Lung microvascular endothelial cell (primary cell): Measurements from ENCODE around the gene FHL2. TPM values are rescaled to one million over a fixed set of nuclear protein-coding genes. Genes with fewer than 3 reads are reported as not detected.

Experiments used
- DNase-seq, 2 donors: peaks; one replicate each; pipeline versions ENCODE4 v3.0.0 to v3.0.0-alpha.2; 2010; ENCODE audit warnings: low read depth in 2 of 2
- total RNA-seq: library from RNA; depleted of rRNA; stranded (reverse); fragments of >200 nt; gene quantifications from 2 replicates; pipeline ENCODE4 v1.2.1, GENCODE V29; 2014

FHL2 gene
- total RNA-seq, 1 donor from 2014 or later = 32.9 TPM

DNA sequence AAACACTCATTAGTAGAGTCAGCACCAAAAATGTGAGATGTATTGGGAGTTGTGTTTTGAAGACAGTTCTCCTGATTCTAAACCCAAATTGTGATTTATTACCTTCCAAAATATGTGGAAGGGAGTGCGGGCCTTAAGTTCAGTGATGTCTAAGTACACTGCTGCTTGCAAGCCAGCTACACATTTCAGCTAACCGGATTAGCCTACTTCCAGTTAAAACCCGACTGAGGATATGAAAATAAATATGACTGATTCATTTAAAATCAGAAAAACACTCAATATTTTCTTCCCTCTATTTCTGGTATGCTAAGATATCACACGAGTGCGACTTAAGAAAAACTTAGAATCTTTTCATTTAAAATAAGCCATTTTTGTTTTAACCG is 907 bp downstream of the FHL2 start:
- DNase-seq = peak in 1 of 2 donors; percentile 43

GRCh38 chr2:105397025-105397722 is 1.7 kb downstream of the FHL2 start:
- DNase-seq = peak in 1 of 2 donors; percentile 24

- peak in 1 of 2 donors; percentile 96 for DNase-seq
These were observed 2.4 kb downstream of the FHL2 start for GRCh38 chr2:105396254-105397024.

DNA sequence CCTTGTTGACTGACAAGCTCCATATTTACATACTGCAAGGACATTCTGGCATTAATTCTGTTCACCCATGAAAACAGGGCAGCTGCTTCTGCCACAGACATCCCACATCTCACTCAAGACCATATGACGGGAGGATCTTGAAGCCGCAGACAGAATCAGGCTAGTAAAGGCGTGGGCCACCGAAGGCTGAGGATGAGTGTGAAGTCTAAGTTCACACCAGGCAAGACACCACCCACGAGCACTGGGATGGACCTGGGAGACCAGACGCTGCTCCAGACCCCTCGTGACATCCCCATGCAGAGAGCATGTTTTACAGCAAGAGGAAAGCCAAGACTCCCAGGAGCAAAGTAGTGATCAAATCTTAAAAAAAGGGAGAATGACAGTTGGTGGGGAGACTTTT is 3.2 kb downstream of the FHL2 start:
- no peak for DNase-seq

GRCh38 chr2:105394951-105395611 is 3.8 kb downstream of the FHL2 start:
- DNase-seq = no peak

DNA sequence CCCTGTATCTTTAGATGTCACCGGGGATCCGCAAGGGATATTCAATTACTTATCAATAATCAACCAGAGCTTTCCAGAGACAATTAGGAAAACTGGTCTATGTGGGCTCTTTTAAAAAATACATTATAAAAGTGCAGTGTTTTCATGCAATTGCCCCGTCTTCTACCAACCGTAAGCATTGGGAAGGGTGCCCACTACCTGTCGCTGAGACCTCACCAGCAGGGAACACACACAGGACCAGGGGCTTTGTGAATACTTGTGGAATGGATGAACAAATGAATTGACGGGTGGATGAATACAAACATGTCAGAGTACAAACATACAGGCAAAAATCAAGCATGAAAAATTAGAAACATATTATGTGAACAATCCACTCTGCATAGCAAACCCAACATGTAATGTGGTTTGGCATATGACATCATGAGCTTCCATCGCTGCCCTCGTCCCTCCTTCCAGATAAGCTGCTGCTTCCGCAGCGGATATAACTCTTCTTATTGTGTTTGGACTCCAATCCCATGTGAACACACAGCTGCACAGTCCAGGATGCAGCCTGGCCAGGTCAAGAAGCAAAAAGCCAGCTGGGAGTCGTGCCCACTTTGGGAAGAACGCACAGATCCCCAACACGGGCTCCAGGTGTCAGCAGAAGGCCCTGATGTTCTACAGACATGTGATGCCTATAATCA is 5.3 kb downstream of the FHL2 start:
- peak; percentile 61 to 92 for DNase-seq

DNA sequence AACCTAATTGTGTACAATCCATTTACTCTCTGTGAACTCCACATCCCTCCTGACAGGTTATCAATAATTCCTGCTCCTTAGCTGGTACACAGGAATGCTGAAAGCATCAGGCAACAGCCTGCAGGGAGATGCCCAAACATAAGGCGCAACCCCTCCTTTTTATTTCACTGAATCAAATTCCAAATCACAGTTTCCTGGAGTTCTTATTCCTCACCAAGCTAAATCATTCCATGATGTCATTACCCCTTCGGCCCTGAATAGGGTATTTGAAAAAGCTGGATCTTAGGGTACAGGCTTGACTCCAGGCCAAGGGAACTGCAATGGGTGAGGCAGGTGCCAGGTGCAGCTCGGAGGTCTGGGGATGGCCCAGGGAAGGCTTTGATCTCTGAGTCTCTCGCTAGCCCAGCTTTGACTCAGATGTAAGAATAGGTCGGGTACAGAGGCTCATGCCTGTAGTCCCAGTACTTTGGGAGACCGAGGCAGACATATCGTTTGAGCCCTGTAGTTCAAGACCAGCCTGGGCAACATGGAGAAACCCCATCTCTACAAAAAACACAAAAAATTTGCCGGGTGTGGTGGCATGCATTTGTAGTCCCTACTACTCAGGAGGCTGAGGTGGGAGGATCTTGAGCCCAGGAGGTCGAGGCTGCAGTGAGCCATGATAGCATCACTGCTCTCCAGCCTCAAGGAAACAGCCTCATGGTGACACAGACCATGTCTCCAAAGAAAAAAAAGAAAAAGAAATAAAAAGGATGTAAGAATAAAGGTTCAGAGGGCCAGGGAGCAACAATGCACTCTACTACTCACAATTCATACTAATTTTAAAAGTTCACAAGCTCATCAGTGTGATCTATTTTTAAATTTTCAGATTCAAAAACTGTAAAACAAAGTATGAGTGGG is 6.8 kb downstream of the FHL2 start:
- no peak for DNase-seq

DNA sequence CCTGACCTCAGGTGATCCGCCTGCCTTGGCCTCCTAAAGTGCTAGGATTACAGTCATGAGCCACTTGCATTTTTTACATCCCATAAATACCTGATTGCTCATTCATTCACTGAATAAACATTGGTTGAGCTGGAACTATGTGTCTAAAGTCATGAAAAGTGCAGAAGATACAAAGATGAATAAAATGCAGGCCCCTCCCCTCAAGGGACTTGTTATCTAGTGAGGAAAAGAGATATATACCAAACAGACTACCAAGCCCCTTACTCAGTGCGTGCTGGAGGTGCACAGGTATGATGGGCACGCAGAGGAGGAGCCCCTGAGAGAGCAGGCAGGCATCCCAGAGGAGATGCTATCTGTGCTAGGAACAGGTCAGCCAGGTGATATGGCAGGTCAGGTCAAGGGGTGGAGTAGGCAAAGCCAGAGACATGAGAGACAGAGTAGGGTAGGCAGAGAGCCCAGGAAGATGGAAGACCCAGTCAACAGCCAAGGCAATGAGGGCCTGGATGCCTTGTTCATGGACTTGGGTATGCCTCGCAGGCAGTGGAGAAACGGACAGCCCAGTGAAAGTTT is 7.7 kb downstream of the FHL2 start:
- no peak for DNase-seq

DNA sequence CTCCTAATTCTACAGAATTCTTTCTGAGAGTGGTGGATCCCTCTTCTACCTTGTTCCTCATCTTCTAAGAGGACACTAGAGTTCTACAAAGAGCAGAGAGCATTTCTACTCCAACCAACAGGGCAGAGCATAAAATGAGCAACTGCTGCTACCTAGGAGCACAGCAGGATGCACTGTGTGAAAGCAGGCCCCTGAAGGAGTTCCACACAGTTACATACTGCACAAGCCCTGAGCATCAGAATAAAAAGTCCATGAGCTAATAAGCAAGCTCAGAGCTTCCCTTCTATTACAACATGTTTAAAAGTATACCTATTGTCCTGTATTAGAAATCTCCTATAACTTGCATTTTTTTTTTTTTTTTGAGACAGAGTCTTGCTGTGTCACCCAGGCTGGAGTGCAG is 8.4 kb downstream of the FHL2 start:
- no peak for DNase-seq

DNA sequence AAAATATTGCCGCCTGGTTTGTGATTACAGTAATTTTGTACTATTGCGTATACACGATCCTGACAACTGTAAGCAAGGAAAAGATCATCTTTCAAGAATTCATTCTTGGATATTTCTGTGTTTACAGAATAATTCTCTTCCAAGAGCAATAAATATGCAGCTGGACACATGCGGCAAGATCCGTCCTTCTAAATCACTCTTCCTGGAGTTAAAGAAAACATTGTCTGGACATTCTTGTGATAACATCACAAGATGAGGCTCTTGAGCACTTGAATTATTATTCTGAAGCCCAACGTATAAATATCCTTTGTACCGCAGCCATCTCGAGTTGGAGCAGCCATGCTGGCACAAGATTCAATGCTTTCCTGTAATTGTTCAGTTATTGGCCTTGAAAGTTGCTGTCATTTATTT is 9.9 kb downstream of the FHL2 start:
- DNase-seq = peak; percentile 77 to 96

DNA sequence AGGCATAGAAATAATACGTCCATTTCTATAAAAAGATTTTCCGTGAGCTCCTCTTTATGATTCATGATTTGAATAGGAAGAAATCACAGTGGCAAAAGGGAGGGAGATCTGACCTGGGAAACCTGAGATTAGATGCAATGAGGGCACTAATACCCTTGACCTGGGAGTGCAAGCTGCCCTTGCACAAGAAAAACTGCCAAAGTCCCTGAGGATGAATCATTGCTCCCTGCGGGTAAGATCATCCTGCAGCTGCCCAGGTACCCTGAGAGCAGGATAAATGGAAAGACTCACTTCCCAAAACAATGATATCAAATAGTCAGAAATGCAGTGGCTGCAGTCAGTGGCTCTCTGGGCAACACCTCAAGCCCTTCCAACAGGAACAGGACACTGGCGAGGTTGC is 11.6 kb downstream of the FHL2 start:
- DNase-seq = peak; percentile 27 to 47

GRCh38 chr2:105385731-105386540 is 12.9 kb downstream of the FHL2 start:
- no peak for DNase-seq

DNA sequence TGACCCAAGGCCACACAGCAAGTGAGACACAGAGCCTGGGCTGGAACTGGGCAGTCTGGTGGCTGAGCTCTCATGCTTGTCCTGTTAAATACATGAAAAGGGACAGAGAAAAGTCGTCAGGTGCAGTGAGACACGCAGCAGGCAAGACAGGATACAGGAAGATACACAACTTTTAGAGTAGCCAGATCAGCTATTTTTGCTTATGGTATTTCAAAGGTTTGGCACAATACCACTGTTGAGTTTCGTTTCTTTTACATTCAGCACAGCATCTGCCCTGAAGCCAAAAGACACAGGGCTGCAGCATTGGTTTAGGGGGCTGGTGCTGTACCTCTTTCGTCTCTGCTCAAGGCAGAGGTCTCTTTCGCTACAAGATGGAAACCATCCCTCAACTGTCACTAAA is 14.0 kb downstream of the FHL2 start:
- DNase-seq = no peak

DNA sequence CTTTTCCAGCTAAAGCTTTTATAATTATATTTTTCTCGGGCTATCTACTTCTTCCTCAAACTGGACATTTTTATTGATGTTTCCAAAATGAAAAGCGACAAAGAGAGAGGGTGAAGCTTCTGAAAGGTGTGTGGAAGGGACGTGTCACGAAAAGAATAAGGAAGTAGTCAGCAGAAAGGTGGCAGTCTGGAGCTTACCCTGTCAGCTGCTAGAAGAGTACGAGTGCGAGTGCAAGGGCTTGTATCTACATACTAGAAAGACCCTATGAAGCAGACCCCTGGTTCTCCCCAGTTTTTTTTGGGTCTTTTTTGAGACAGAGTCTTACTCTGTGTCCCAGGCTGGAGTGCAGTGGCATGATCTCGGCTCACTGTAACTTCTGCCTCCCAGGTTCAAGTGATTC is 14.6 kb downstream of the FHL2 start:
- no peak for DNase-seq

- DNase-seq = no peak
These were observed 15.3 kb downstream of the FHL2 start for GRCh38 chr2:105383432-105384166.

GRCh38 chr2:105382177-105382576 is 16.7 kb downstream of the FHL2 start:
- DNase-seq = no peak

- no peak for DNase-seq
These were observed 17.7 kb downstream of the FHL2 start for GRCh38 chr2:105381101-105381668.

- DNase-seq = peak; percentile 48 to 78
These were observed 18.3 kb downstream of the FHL2 start for GRCh38 chr2:105380432-105381100.
